Esophagus squamous epithelium (tissue), 4 donors: ENCODE data around the gene SCARB1.

Experiments used
- CTCF ChIP-seq, 6 experiments: fragments of 450-650 bp in 4 of 6; fragments of 200-600 bp in 2 of 6; sonication (generic) in 2 of 6; IDR thresholded peaks; one replicate each; pipeline ENCODE4 v1.5.1; 2016 to 2019; ENCODE audit warnings: antibody characterized with exemption in 6 of 6, mild to moderate bottlenecking in 4 of 6, moderate library complexity in 4 of 6
- POLR2A ChIP-seq, 4 donors: fragments of 450-650 bp; IDR thresholded peaks; one replicate each; pipeline ENCODE4 v1.6.1; 2017; ENCODE audit warnings: antibody characterized with exemption in 4 of 4, mild to moderate bottlenecking in 4 of 4, moderate library complexity in 3 of 4

- TF ChIP-seq CTCF (IDR thresholded peaks at IDR 0.05) (no peak), POLR2A (IDR thresholded peaks at IDR 0.05) (peak in 1 of 4 donors; percentile 13)
Measured at GRCh38 chr12:124869059-124869665, 5.5 kb upstream of the SCARB1 start.
